Activated T-helper 1 cell treated with anti-CD3 and anti-CD28 coated beads, Interleukin-12 subunit alpha, Interleukin-12 subunit beta, Interleukin-2, Interleukin-4 antibody, amounts not matched to agents 30 ng/mL and 10 ng/mL and 1 ng/mL, durations not matched to agents 14 hours and 24 hours and 36 hours (primary cell): ENCODE data around the gene SEMA4D. TPM values are rescaled to one million over a fixed set of nuclear protein-coding genes. Genes with fewer than 3 reads are reported as not detected.
"Not testable (repeated sequence)": the region's sequence is repeated elsewhere in the genome, so short reads cannot be mapped to it uniquely, and the experiment has no call there.

Experiments used
- DNase-seq: peaks from one replicate; pipeline ENCODE4 v3.0.0; 2021; ENCODE audit warnings: low spot score
- H3K27ac Mint-ChIP-seq: one replicate; pipeline ENCODE4 v1.8.0; 2021; ENCODE audit warnings: mild to moderate bottlenecking, mixed read lengths
- H3K27me3 Mint-ChIP-seq: one replicate; pipeline ENCODE4 v1.8.0; 2022; ENCODE audit warnings: mild to moderate bottlenecking, moderate library complexity, mixed read lengths; ENCODE audit not compliant: insufficient read depth
- H3K36me3 Mint-ChIP-seq: one replicate; pipeline ENCODE4 v1.8.0; 2021; ENCODE audit warnings: low read depth, mixed read lengths
- H3K4me1 Mint-ChIP-seq: one replicate; pipeline ENCODE4 v1.8.0; 2021; ENCODE audit warnings: low read depth, mixed read lengths
- H3K4me3 Mint-ChIP-seq: one replicate; pipeline ENCODE4 v1.8.0; 2021; ENCODE audit warnings: mild to moderate bottlenecking, moderate library complexity, mixed read lengths
- H3K9me3 Mint-ChIP-seq: one replicate; pipeline ENCODE4 v1.8.0; 2021; ENCODE audit warnings: mixed read lengths
- intact Hi-C: fragments of 100-400 bp; cut with micrococcal nuclease; formaldehyde crosslinking; loops from one replicate; pipeline ENCODE4 v1.15.1; 2024
- total RNA-seq: library from RNA; stranded (reverse); gene quantifications from 2 replicates; pipeline ENCODE4 v1.2.3, GENCODE V29; 2022

The SEMA4D gene
- total RNA-seq, 1 donor from 2014 or later: 388 TPM

DNA sequence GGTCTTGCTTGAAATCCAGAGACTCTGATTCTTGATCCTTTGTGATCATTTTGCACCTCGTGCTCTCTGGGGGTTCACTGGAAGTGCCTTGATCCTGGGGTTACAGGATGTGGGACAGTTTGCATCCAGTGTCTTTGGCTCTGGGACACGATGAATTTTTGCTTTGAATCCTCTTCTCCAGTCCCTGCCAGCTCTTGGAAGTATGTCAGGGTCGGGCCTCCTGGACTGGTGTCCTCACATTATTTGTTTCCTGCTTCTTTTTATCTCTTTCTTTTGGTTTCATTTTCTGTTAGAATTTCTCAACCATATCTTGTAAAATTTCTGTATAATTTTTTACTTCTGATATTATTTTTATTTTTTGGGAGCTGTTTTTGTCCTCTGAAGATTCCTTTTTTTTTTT lies 145.5 kb downstream of the SEMA4D start:
- Mint-ChIP-seq H3K4me3 (peak overlapping the region; percentile 45), H3K27ac (peak overlapping the region; percentile 70), H3K4me1 (peaks cover 34% of the 10 kb centered on the region), H3K36me3 (peaks cover 66% of the 10 kb centered on the region), H3K27me3 (no peaks in the 10 kb centered on the region), H3K9me3 (no peaks in the 10 kb centered on the region)
- DNase-seq: no peak
- intact Hi-C loops: no loop called here

DNA sequence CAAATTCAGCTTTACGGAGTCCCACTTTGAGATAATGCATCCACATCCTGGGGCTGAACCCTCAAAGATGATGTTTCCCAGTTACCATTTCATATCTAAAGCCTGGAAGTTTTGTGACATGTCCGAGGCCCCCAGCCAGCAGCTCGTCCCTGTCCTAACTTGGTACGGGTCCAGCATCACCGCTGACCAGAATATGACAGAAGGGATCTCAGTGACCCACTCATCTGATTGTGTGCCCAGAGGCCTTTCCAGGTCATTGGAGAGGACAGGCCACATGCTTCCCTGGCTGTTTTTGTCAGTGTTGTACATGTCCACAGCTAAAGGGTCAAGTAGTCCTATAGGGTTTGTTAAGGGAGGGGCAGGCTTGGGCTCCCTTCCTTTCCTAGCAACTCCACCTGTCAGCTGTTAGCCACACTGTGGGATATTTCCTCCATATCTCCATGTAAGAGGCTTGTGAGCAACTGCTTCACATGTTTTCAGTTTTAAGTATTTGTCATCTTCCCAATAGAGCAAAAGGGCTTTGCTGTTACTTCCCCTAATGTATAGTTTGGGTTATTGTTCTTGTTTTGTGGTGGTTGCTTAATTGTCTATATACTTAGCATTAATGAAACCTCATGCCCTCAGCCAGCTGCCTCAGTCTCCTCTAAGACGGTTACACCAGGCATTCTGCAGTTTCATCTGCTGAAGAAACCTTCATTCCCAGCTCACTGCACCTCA lies 146.2 kb downstream of the SEMA4D start:
- Mint-ChIP-seq H3K4me3 (peak overlapping the region; percentile 2), H3K9me3 (no peaks in the 10 kb centered on the region), H3K4me1 (peaks cover 29% of the 10 kb centered on the region), H3K36me3 (peaks cover 64% of the 10 kb centered on the region), H3K27ac (peak overlapping the region; percentile 70), H3K27me3 (no peaks in the 10 kb centered on the region)
- intact Hi-C loops: no loop called here
- DNase-seq: no peak

DNA sequence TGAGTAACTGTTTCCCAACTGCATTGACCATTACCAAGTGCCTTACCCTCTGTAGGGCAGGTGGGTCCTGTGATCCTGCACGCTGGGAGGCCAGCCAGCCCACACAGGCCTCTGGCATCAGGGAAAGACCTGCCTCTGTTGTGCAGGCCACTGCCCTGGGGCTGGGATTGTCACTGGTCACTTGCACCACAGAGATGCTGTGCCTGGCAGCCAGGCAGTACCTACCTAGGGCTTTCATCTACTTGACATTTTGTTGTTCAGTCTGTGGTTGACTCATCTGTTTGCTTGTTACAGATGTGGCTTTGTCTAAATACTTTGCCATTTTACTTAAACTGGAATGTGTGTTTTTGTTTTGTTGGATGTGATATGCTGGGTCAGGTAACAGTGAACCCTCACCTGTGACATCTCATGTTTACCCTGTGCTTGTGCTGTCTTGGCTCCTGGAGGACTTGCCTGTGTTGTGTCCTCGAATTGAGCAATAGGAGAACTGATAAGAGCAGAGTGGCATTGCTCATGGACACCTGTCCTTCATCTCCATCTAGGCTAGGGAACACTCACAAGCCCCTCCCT lies 146.8 kb downstream of the SEMA4D start:
- Mint-ChIP-seq H3K9me3 (no peaks in the 10 kb centered on the region), H3K36me3 (peaks cover 64% of the 10 kb centered on the region), H3K4me3 (no peak overlapping the region), H3K27ac (peak overlapping the region; percentile 40), H3K4me1 (peaks cover 29% of the 10 kb centered on the region), H3K27me3 (no peaks in the 10 kb centered on the region)
- intact Hi-C loops: no loop called here
- DNase-seq: no peak

- Mint-ChIP-seq H3K9me3 (no peaks in the 10 kb centered on the region), H3K4me1 (peaks cover 39% of the 10 kb centered on the region), H3K27me3 (no peaks in the 10 kb centered on the region), H3K36me3 (peaks cover 69% of the 10 kb centered on the region), H3K4me3 (no peak overlapping the region), H3K27ac (no peak overlapping the region)
- intact Hi-C loops: no loop called here
- no peak for DNase-seq
Measured at GRCh38 chr9:89349607-89350006, 148.3 kb downstream of the SEMA4D start.

GRCh38 chr9:89347651-89348050 lies 150.3 kb downstream of the SEMA4D start:
- intact Hi-C loops: no loop called here
- Mint-ChIP-seq H3K27ac (no peak overlapping the region), H3K9me3 (no peaks in the 10 kb centered on the region), H3K4me3 (no peak overlapping the region), H3K36me3 (peaks cover 76% of the 10 kb centered on the region), H3K27me3 (no peaks in the 10 kb centered on the region), H3K4me1 (peaks cover 35% of the 10 kb centered on the region)
- DNase-seq: no peak

GRCh38 chr9:89346696-89347095 lies 151.2 kb downstream of the SEMA4D start:
- H3K27me3 Mint-ChIP-seq: no peaks in the 10 kb centered on the region
- intact Hi-C loops: no loop called here
- H3K4me1 Mint-ChIP-seq: peaks cover 25% of the 10 kb centered on the region
- H3K4me3 Mint-ChIP-seq: no peak overlapping the region
- no peaks in the 10 kb centered on the region for H3K9me3 Mint-ChIP-seq
- no peak overlapping the region for H3K27ac Mint-ChIP-seq
- H3K36me3 Mint-ChIP-seq: peaks cover 76% of the 10 kb centered on the region
- no peak for DNase-seq

DNA sequence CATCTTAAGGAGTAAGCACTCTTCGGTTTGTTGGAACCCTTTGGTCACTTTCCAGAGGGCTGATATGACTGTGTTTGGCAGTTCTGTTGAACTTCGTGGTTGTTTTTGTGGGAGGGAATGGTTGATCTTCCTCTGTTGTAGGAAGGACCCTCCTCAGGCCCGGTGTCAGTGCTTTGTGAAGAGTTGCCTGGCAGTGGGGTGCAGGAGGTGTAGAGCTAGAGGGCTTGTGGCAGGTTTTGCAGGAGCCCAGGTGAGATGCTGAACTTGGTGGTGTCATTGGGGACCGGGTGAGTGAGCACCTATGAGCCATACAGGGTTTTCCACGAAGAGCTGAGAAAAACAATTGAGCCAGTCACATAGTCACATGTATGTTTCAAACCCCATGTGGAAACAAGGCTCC lies 152.4 kb downstream of the SEMA4D start:
- Mint-ChIP-seq H3K27ac (peak overlapping the region; percentile 25), H3K9me3 (no peaks in the 10 kb centered on the region), H3K4me1 (peaks cover 23% of the 10 kb centered on the region), H3K36me3 (peaks cover 76% of the 10 kb centered on the region), H3K4me3 (no peak overlapping the region), H3K27me3 (no peaks in the 10 kb centered on the region)
- intact Hi-C loops: no loop called here
- no peak for DNase-seq

GRCh38 chr9:89343812-89344211 lies 154.1 kb downstream of the SEMA4D start:
- H3K27ac Mint-ChIP-seq, DNase-seq, H3K4me3 Mint-ChIP-seq, H3K9me3 Mint-ChIP-seq, H3K27me3 Mint-ChIP-seq: not testable (repeated sequence)
- peaks cover 38% of the 10 kb centered on the region for H3K4me1 Mint-ChIP-seq
- peaks cover 73% of the 10 kb centered on the region for H3K36me3 Mint-ChIP-seq
- intact Hi-C loops: loop anchor here (5.0 kb wide), 1 partner anchor 193 kb away; no protein-coding TSS in a partner anchor

DNA sequence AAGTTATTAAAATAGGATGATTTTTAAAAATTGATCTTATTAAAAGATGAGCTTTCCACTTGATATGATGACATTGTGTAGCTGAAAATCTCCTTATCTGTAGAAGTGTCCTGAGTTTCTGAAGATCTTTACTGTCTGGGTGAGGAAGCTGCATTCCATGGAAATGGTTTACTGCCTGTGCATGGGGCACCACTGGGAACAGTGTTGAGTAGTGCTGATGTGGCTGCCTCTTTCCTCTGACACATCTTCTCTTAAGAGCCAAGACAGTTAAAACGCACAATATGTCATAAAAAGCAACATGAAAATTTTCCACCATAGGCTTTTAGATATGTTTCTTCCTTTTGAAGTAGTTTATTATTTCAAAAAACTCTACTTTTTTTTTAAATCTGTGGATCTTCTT lies 155.0 kb downstream of the SEMA4D start:
- H3K27ac Mint-ChIP-seq: no peak overlapping the region
- H3K4me1 Mint-ChIP-seq: peaks cover 40% of the 10 kb centered on the region
- H3K4me3 Mint-ChIP-seq: no peak overlapping the region

DNA sequence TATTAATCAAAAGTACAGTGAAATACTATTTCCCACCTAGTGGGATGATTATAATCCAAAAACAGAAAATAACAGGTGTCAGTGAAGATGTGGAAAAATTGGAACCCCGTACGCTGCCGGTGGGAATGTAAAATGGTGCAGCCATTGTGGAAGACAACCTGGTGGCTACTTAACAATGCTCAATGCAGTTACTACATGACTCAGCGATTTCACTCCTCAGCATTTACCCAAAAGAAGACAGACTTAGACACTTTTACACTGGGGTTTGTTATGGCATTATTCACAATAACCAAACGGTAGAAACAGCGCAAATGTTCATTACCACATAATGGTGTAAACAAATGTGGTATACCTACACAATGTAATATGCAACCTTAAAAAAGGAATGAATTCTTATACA lies 155.7 kb downstream of the SEMA4D start:
- H3K9me3 Mint-ChIP-seq: no peaks in the 10 kb centered on the region
- H3K27me3 Mint-ChIP-seq: no peaks in the 10 kb centered on the region
- peaks cover 40% of the 10 kb centered on the region for H3K4me1 Mint-ChIP-seq
- DNase-seq: no peak
- no peak overlapping the region for H3K27ac Mint-ChIP-seq
- intact Hi-C loops: loop anchor here (5.0 kb wide), 1 partner anchor 195 kb away; no protein-coding TSS in a partner anchor
- H3K36me3 Mint-ChIP-seq: peaks cover 77% of the 10 kb centered on the region
- H3K4me3 Mint-ChIP-seq: no peak overlapping the region

More for the DNA sequence above, 155.0 kb downstream of the SEMA4D start:
- intact Hi-C loops: loop anchor here (5.0 kb wide), 1 partner anchor 194 kb away; no protein-coding TSS in a partner anchor
- no peaks in the 10 kb centered on the region for H3K27me3 Mint-ChIP-seq
- no peaks in the 10 kb centered on the region for H3K9me3 Mint-ChIP-seq
- H3K36me3 Mint-ChIP-seq: peaks cover 73% of the 10 kb centered on the region
- DNase-seq: no peak

GRCh38 chr9:89340332-89340731 lies 157.6 kb downstream of the SEMA4D start:
- Mint-ChIP-seq H3K4me1 (peaks cover 35% of the 10 kb centered on the region), H3K27ac (peak overlapping the region; percentile 60), H3K4me3 (no peak overlapping the region), H3K9me3 (no peaks in the 10 kb centered on the region), H3K36me3 (peaks cover 61% of the 10 kb centered on the region), H3K27me3 (no peaks in the 10 kb centered on the region)
- no peak for DNase-seq
- intact Hi-C loops: loop anchor here (1.0 to 5.0 kb wide), 2 partner anchors 22 to 197 kb away; partner anchors contain the start of gene SECISBP2

GRCh38 chr9:89339807-89340206 lies 158.1 kb downstream of the SEMA4D start:
- Mint-ChIP-seq H3K36me3 (peaks cover 56% of the 10 kb centered on the region), H3K27me3 (no peaks in the 10 kb centered on the region), H3K9me3 (no peaks in the 10 kb centered on the region), H3K27ac (peak overlapping the region; percentile 60), H3K4me3 (no peak overlapping the region), H3K4me1 (peaks cover 31% of the 10 kb centered on the region)
- no peak for DNase-seq
- intact Hi-C loops: loop anchor here (1.0 to 10.0 kb wide), 3 partner anchors 22 to 405 kb away; partner anchors contain the start of gene SECISBP2

- H3K4me3 Mint-ChIP-seq: no peak overlapping the region
- no peak overlapping the region for H3K27ac Mint-ChIP-seq
- no peaks in the 10 kb centered on the region for H3K9me3 Mint-ChIP-seq
- intact Hi-C loops: loop anchor here (5.0 to 10.0 kb wide), 2 partner anchors 67 to 414 kb away; no protein-coding TSS in a partner anchor
- H3K27me3 Mint-ChIP-seq: no peaks in the 10 kb centered on the region
- no peaks in the 10 kb centered on the region for H3K4me1 Mint-ChIP-seq
- H3K36me3 Mint-ChIP-seq: peaks cover 40% of the 10 kb centered on the region
- DNase-seq: no peak
Measured at GRCh38 chr9:89330513-89330912, 167.4 kb downstream of the SEMA4D start.
